ENCODE measurements around the gene MAP1B.

MAP1B gene

GRCh38 chr5:72222521-72222920, 115.2 kb downstream of the MAP1B start:
- WGBS = no CpG with 5 or more reads among the region's 1 CpG

GRCh38 chr5:72223371-72223770, 116.1 kb downstream of the MAP1B start:
- Histone ChIP-seq H2BK5ac (ENCODE audit: low read depth, low read length, poor library complexity, severe bottlenecking) (no peak overlapping the region), H4K8ac (ENCODE audit: low read length) (no peak overlapping the region), H3K9me3 (ENCODE audit: control insufficient read depth, low read length) (no peaks in the 10 kb centered on the region), H3K4me1 (ENCODE audit: control insufficient read depth, insufficient read depth, low read depth, low read length) (peaks cover 2% of the 10 kb centered on the region), H2BK12ac (ENCODE audit: low read length in 2 of 2) (no peak overlapping the region), H3K14ac (ENCODE audit: low read length in 2 of 2) (no peak overlapping the region), H2BK15ac (ENCODE audit: low read depth, poor library complexity, severe bottlenecking) (no peak overlapping the region), H3K23ac (ENCODE audit: low read length in 2 of 2) (no peak overlapping the region), H3K27ac (ENCODE audit: low read length, poor library complexity, severe bottlenecking) (no peak overlapping the region), H3K4me3 (ENCODE audit: insufficient read depth in 1 of 2, low read depth in 1 of 2, low read length in 2 of 2) (no peak overlapping the region), H3K18ac (ENCODE audit: low read depth in 1 of 2, low read length in 2 of 2) (no peak overlapping the region), H3K27me3 (ENCODE audit: control insufficient read depth in 1 of 2, insufficient read depth in 1 of 2, low read length in 2 of 2) (no peaks in the 10 kb centered on the region), H4K91ac (ENCODE audit: low read length) (no peak overlapping the region), H2BK120ac (ENCODE audit: low read depth, low read length) (no peak overlapping the region), H3K4me2 (ENCODE audit: low read length, poor library complexity, severe bottlenecking) (no peak overlapping the region), H2AK5ac (ENCODE audit: low read length, severe bottlenecking) (no peak overlapping the region), H3K36me3 (ENCODE audit: control insufficient read depth in 1 of 2, insufficient read depth in 2 of 2, low read depth in 1 of 2, low read length in 2 of 2) (peaks cover 20 to 96% of the 10 kb centered on the region in 2 experiments), H3K9ac (ENCODE audit: low read length) (no peak overlapping the region), H3K79me1 (replicated peaks; ENCODE audit: low read length, poor library complexity, severe bottlenecking) (peaks cover 4% of the 10 kb centered on the region), H3K4ac (ENCODE audit: low read depth in 1 of 2, low read length in 2 of 2) (no peak overlapping the region), H2AFZ (ENCODE audit: low read depth, low read length) (no peak overlapping the region)
- 97% methylated on average over 4 of the region's 4 CpGs for WGBS
- DNase-seq = no peak

More at GRCh38 chr5:72222521-72222920, 115.2 kb downstream of the MAP1B start:
- no peak overlapping the region for H3K27ac ChIP-seq (ENCODE audit: low read length, poor library complexity, severe bottlenecking)
- H3K27me3 ChIP-seq (ENCODE audit: control insufficient read depth in 1 of 2, insufficient read depth in 1 of 2, low read length in 2 of 2) = no peaks in the 10 kb centered on the region
- H3K23ac ChIP-seq (ENCODE audit: low read length in 2 of 2) = no peak overlapping the region
- H3K14ac ChIP-seq (ENCODE audit: low read length in 2 of 2) = no peak overlapping the region
- no peak overlapping the region for H3K4me3 ChIP-seq (ENCODE audit: insufficient read depth in 1 of 2, low read depth in 1 of 2, low read length in 2 of 2)
- peaks cover 2% of the 10 kb centered on the region for H3K4me1 ChIP-seq (ENCODE audit: control insufficient read depth, insufficient read depth, low read depth, low read length)
- no peak overlapping the region for H4K8ac ChIP-seq (ENCODE audit: low read length)
- no peak for DNase-seq
- no peak overlapping the region for H2AK5ac ChIP-seq (ENCODE audit: low read length, severe bottlenecking)
- H3K4me2 ChIP-seq (ENCODE audit: low read length, poor library complexity, severe bottlenecking) = no peak overlapping the region
- no peak overlapping the region for H2BK120ac ChIP-seq (ENCODE audit: low read depth, low read length)
- H3K36me3 ChIP-seq (ENCODE audit: control insufficient read depth in 1 of 2, insufficient read depth in 2 of 2, low read depth in 1 of 2, low read length in 2 of 2) = peaks cover 25 to 97% of the 10 kb centered on the region in 2 experiments
- no peak overlapping the region for H4K91ac ChIP-seq (ENCODE audit: low read length)
- no peak overlapping the region for H3K18ac ChIP-seq (ENCODE audit: low read depth in 1 of 2, low read length in 2 of 2)
- H3K4ac ChIP-seq (ENCODE audit: low read depth in 1 of 2, low read length in 2 of 2) = no peak overlapping the region
- no peaks in the 10 kb centered on the region for H3K9me3 ChIP-seq (ENCODE audit: control insufficient read depth, low read length)
- H2BK15ac ChIP-seq (ENCODE audit: low read depth, poor library complexity, severe bottlenecking) = no peak overlapping the region
- H2BK5ac ChIP-seq (ENCODE audit: low read depth, low read length, poor library complexity, severe bottlenecking) = no peak overlapping the region
- H3K79me1 ChIP-seq (replicated peaks; ENCODE audit: low read length, poor library complexity, severe bottlenecking) = peaks cover 4% of the 10 kb centered on the region
- H3K9ac ChIP-seq (ENCODE audit: low read length) = no peak overlapping the region
- H2AFZ ChIP-seq (ENCODE audit: low read depth, low read length) = no peak overlapping the region
- no peak overlapping the region for H2BK12ac ChIP-seq (ENCODE audit: low read length in 2 of 2)

- H4K8ac ChIP-seq (ENCODE audit: low read length) = peak overlapping the region; percentile 16
- no peaks in the 10 kb centered on the region for H3K9me3 ChIP-seq (ENCODE audit: control insufficient read depth, low read length)
- no peak overlapping the region for H2AFZ ChIP-seq (ENCODE audit: low read depth, low read length)
- H3K4ac ChIP-seq (ENCODE audit: low read depth in 1 of 2, low read length in 2 of 2) = no peak overlapping the region
- WGBS = 93% methylated on average over 3 of the region's 3 CpGs
- no peak for DNase-seq
- no peak overlapping the region for H4K91ac ChIP-seq (ENCODE audit: low read length)
- no peak overlapping the region for H2BK5ac ChIP-seq (ENCODE audit: low read depth, low read length, poor library complexity, severe bottlenecking)
- H3K4me3 ChIP-seq (ENCODE audit: insufficient read depth in 1 of 2, low read depth in 1 of 2, low read length in 2 of 2) = no peak overlapping the region
- no peak overlapping the region for H2BK12ac ChIP-seq (ENCODE audit: low read length in 2 of 2)
- no peak overlapping the region for H2BK120ac ChIP-seq (ENCODE audit: low read depth, low read length)
- H3K27ac ChIP-seq (ENCODE audit: low read length, poor library complexity, severe bottlenecking) = peak overlapping the region; percentile 5
- no peak overlapping the region for H2BK15ac ChIP-seq (ENCODE audit: low read depth, poor library complexity, severe bottlenecking)
- peaks cover 2% of the 10 kb centered on the region for H3K4me1 ChIP-seq (ENCODE audit: control insufficient read depth, insufficient read depth, low read depth, low read length)
- H3K18ac ChIP-seq (ENCODE audit: low read depth in 1 of 2, low read length in 2 of 2) = no peak overlapping the region
- no peak overlapping the region for H3K4me2 ChIP-seq (ENCODE audit: low read length, poor library complexity, severe bottlenecking)
- H3K79me1 ChIP-seq (replicated peaks; ENCODE audit: low read length, poor library complexity, severe bottlenecking) = peaks cover 10% of the 10 kb centered on the region
- peaks cover 20 to 92% of the 10 kb centered on the region in 2 experiments for H3K36me3 ChIP-seq (ENCODE audit: control insufficient read depth in 1 of 2, insufficient read depth in 2 of 2, low read depth in 1 of 2, low read length in 2 of 2)
- H3K14ac ChIP-seq (ENCODE audit: low read length in 2 of 2) = no peak overlapping the region
- H3K9ac ChIP-seq (ENCODE audit: low read length) = no peak overlapping the region
- H3K23ac ChIP-seq (ENCODE audit: low read length in 2 of 2) = no peak overlapping the region
- H2AK5ac ChIP-seq (ENCODE audit: low read length, severe bottlenecking) = peak overlapping the region; percentile 25
- no peaks in the 10 kb centered on the region for H3K27me3 ChIP-seq (ENCODE audit: control insufficient read depth in 1 of 2, insufficient read depth in 1 of 2, low read length in 2 of 2)
Observed at GRCh38 chr5:72224946-72225463, 117.7 kb downstream of the MAP1B start.

GRCh38 chr5:72225741-72226140, 118.5 kb downstream of the MAP1B start:
- peaks cover 10% of the 10 kb centered on the region for H3K79me1 ChIP-seq (replicated peaks; ENCODE audit: low read length, poor library complexity, severe bottlenecking)
- H3K4me2 ChIP-seq (ENCODE audit: low read length, poor library complexity, severe bottlenecking) = no peak overlapping the region
- H3K36me3 ChIP-seq (ENCODE audit: control insufficient read depth in 1 of 2, insufficient read depth in 2 of 2, low read depth in 1 of 2, low read length in 2 of 2) = peaks cover 15 to 93% of the 10 kb centered on the region in 2 experiments
- no peak for DNase-seq
- H3K9me3 ChIP-seq (ENCODE audit: control insufficient read depth, low read length) = no peaks in the 10 kb centered on the region
- no peak overlapping the region for H2AK5ac ChIP-seq (ENCODE audit: low read length, severe bottlenecking)
- no peak overlapping the region for H2BK12ac ChIP-seq (ENCODE audit: low read length in 2 of 2)
- H3K27ac ChIP-seq (ENCODE audit: low read length, poor library complexity, severe bottlenecking) = no peak overlapping the region
- 100% methylated on average over 1 of the region's 3 CpGs for WGBS
- no peak overlapping the region for H3K23ac ChIP-seq (ENCODE audit: low read length in 2 of 2)
- no peak overlapping the region for H3K9ac ChIP-seq (ENCODE audit: low read length)
- no peak overlapping the region for H4K8ac ChIP-seq (ENCODE audit: low read length)
- H2BK5ac ChIP-seq (ENCODE audit: low read depth, low read length, poor library complexity, severe bottlenecking) = no peak overlapping the region
- H4K91ac ChIP-seq (ENCODE audit: low read length) = no peak overlapping the region
- no peak overlapping the region for H3K4me3 ChIP-seq (ENCODE audit: insufficient read depth in 1 of 2, low read depth in 1 of 2, low read length in 2 of 2)
- no peak overlapping the region for H2BK15ac ChIP-seq (ENCODE audit: low read depth, poor library complexity, severe bottlenecking)
- H3K4me1 ChIP-seq (ENCODE audit: control insufficient read depth, insufficient read depth, low read depth, low read length) = peaks cover 2% of the 10 kb centered on the region
- no peaks in the 10 kb centered on the region for H3K27me3 ChIP-seq (ENCODE audit: control insufficient read depth in 1 of 2, insufficient read depth in 1 of 2, low read length in 2 of 2)
- H2AFZ ChIP-seq (ENCODE audit: low read depth, low read length) = no peak overlapping the region
- no peak overlapping the region for H2BK120ac ChIP-seq (ENCODE audit: low read depth, low read length)
- H3K14ac ChIP-seq (ENCODE audit: low read length in 2 of 2) = no peak overlapping the region
- H3K18ac ChIP-seq (ENCODE audit: low read depth in 1 of 2, low read length in 2 of 2) = no peak overlapping the region
- no peak overlapping the region for H3K4ac ChIP-seq (ENCODE audit: low read depth in 1 of 2, low read length in 2 of 2)

Data from mesenchymal stem cell (in vitro differentiated cells and primary cell).